Effector CD4-positive, alpha-beta T cell (primary cell): ENCODE results near the gene TANC1.

ENCODE experiments used
- DNase-seq: peaks from one replicate; pipeline ENCODE4 v3.0.0-alpha.2; 2020

Gene TANC1

DNA sequence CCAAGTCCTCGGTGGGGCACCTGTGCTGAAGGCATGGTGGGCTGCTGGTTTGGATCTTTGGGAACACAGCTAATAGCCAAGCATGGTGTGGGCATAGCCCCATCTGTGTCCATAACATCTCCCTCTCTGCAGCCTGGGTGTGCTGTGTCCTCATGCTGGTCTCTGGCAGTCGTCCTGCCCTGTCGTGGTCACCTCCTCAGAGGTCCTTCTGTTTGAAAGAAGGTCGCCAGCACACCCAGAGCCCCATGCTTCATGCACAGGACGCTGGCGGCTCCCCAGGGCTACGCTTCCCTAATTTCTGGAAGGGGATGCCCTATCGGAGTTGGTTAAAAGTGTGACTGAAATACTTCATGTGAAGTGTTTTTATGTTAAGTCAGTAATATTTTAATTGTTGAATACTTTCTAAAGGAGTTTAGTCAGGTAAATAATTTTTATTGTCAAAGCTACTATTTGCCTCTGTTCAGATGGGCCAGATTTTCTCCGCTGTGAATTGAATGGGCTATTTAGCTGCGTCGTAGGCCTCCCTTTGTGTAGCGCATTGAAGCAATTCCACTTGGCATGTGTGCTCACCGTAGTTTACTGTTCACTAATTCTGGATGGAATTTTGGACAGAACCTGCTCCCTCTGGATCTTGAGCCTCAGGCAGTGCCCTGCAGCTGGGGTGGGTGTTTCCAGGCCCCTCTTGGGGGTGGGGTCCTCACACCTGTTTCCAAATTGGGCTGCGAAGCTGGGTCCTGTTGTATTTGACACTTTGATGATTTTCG lies 236.1 kb downstream of the TANC1 start:
- DNase-seq: no peak

DNA sequence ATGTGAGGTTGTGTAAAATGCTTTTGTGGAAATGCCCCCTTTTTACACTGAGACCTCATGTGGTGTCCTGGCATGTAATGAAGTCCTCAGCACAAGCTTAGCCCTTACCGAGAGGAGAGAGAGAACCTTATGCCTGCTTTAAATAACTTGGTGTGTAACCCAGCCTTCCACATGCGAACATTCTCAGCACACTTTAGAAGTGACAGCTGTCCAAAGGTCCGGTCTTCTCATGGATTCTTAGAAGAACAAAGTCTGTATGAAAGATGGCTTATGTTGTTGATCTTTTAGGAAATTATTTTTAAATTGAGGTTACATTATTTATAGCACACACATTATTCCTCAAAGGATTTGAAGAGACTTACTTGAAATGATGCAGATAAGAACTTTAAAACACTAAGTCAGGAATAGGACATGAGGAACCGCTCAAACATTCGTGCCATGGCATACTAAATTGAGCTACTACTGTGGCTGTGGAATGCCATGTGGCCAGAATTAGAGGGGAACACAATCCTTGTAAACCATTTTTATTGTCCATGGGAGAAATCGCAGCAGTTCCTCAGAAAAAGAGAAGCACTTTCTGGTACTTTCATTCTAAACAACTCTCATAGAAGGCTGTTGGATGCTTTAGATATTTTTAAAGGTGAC lies 238.4 kb downstream of the TANC1 start:
- no peak for DNase-seq

DNA sequence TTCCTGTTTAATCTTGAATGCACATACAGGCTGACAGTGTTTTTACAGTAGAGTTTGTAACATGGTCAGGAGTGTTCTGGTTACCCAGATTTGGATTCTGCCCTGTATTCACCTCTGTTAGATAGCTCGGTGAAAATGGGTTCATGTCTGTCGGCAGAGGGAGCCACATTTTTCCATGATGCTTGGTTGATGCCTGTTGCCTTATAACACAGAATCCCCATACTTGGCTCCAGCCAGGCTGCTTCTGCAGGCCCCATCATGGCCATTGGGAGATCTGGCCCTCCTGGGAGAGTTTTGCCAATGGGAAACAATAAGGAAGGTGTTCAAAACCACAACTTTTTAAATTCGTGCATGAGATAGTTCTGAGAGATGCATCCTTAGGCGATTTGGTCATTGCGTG lies 240.0 kb downstream of the TANC1 start:
- DNase-seq: no peak

DNA sequence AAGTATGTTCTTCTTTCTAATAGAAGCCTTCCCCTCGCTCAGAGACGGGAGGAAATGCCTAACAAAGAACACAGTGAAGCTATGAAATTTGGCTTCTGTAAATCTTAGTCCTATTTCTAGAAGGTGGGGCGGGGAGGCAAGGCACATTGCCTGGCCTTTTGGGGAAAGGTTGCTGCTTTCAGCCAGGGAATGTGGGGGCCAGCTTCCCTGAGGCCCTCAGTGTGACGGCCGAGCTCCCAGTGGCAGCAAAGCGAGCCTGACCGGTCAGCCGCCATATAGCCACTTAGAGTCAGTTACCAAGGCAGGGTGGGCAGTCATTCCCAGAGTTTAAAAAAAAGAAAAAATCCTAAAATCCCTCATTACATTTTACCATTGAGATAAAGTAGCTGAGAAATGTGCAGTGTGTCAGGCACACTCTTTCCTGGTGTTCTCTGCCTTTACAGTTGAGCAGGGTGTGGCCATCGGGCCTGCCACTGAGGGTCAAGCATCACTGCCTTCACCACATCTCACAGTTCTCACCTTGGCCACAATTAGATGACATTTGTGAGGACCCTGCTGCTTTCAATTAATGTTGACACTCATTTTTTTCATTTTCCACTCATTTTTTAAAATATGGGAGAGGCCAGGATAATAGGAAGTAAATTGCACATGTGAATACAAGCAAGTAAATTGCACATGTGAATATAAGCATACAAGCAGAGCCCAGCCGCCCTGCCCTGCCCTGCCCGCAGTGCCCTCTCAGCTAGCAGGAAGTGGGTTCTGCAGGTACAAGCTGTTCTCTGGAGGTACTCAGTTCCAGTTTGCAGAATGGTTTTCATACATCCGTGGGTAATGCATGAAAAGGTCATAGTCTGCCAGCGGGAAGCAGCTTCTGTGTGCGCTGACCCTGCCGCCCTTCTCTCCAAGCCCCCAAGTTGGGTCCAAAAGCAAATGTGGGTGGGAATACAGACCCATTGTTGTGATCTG lies 241.2 kb downstream of the TANC1 start:
- no peak for DNase-seq

DNA sequence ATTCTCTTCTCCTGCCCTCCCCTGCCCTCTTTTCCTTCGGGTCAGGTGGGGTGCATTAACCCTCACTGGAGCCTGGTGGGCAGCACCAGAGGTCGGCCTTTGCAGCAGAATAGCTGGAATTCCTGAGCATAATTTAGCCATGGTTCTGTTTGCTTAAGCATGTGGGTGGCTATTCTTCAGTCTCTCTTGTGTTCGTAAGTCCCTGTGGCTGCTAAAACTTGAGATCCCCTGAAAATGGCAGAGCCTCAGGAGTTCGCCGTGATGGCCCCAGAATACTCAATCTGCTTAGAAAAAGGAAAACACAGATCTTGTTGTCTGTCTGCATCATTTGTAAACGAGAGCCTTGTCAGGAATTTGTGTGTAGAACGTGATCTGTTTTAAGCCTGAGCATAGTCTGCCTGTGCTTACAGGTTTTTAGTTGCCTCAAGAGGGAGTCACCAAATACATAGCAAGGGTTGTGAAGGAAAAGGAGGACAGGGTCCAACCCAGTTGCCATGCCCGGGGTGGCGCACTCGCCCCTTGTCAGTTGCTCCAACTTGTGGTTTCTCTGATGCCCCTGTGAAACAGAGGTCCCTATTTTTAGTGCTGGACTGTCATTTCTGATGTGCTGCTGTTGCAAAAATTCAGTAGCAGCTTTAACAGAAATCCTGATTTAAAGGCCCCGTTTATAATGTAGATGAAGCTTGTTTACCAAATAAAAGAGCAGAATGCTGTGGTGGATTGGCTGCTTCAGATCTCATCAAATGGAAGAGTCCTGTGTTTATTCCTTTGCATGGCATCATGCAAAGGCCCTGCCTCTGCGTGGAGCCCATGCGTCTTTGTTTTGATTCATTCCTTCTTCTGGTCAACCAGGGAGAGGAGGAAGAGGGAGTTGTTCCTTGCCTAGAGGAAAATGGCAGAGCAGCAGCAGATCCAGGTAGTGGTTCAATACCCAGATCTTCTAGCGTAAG lies 243.3 kb downstream of the TANC1 start:
- DNase-seq: no peak

DNA sequence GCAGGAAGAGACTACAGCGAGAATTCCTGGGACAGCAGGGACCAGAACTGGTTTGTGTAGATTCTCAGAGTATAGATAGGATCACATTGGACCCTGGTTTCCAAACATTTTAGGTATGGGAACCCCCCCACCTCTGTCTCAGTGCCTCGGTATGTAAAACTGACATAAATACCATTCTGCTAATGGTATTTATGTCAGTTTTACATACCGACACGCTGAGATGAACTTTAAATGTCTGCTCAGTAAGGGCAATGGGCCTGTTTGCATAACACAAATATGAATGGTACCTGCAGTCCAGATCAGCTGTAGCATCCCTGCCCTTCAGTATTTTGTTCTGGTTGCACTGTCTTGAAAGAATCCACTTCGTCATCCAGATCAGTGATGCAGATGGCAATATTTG lies 244.9 kb downstream of the TANC1 start:
- no peak for DNase-seq

DNA sequence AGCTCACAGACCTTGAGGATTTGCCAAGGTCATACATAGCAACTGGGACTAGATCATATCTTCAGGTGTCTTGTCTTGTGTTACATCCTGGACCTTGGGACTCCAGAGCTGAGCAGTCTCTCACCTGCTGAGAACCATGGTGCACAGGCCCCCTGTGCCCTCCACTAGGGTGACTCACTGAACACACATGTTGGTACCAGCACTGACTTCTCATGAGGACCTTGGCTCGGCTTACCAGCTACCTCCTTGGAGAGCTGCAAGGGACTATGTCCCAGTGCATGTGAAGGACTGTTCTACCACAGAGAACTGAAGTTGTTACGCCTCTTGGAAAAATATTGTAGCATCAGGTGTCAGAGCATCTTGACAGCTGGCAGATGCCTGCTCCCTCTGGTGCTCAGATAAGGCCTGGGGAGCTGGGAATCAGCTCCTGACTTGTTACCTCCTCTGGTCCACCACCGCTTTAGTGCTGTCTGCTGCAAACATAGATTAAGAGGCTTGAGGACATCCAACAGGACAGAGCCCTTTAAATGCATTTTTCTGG lies 246.0 kb downstream of the TANC1 start:
- DNase-seq: no peak

DNA sequence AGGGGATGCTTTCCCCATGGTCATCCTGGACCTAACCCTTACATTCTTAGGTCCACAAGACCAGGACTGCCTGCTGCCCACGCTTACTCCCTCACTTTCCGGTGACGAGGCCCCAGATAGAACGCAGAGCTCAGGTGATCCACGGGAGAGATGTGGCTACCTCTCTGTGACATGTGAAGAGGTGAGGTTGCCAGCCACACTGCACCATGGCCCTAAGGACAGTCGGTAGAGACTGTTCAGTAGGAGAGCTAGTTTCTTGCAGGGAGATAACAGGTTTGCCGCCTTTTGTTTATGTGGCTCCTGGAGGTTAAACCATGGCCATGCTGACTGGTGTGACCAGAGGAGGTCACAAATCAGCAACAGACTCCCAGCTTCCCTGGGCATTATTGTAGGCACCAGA lies 246.7 kb downstream of the TANC1 start:
- DNase-seq: no peak

DNA sequence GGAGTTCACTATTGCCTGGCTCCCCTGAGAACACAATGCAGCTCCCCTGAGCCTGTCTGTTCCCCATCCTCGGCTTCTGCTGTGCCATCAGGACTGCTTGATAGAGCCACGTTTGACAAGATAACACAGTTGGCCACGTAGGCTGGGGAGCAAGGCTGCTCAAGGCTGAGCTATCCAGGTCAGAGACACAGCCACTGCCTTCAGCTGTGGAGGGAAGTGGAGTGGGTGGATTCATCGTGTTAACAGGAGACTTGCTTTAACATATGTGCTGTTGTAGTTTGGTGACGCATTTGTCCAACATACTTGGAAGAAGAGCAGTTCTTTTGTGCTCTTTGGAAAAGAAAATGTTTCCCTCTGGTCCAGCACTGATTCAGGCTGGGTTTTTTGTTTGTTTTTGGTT lies 249.2 kb downstream of the TANC1 start:
- no peak for DNase-seq

DNA sequence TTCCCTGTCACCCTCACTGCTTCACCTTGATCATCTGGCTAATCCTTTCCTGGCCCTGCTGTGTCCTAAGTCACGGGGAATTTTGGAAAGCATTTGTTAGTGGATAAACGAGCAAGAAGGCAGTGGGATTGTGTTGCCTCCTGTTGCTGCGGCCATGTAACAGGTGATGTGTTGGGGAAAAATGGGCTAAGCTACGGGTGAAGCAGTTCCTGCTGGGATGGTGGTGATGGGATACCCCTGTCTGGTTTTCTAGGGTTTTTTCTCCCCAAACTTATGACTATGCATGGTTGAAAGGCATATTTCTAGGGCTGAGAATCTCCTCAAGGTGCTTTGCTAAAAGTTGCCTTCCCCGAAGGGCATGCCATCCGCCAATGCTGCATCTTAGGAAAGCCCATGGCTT lies 249.9 kb downstream of the TANC1 start:
- no peak for DNase-seq

DNA sequence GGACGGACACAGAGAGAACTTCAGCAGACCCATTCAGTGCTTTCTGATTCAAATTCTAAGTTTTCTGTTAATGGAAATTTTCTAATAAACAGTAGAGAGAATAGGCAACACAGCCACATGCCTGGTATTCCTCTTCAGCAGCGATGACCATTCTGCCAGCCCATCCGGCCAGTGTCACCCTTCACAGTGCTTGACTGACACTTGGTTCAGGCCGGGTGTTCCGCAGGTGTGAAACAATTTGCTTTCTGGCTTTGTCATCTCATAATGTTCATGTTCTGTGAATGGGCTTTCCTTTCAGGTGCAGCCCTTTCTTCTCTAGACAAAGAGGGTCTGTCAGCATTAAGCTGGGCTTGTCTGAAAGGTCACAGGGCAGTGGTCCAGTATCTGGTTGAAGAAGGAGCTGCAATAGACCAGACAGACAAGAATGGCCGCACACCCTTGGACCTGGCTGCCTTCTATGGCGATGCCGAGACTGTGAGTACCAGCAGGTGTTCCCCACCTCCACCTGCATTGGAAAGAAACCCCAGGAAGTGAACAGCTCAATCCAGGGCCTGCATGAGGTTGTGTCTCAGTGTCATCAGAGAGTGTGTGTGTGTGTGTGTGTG lies 251.1 kb downstream of the TANC1 start:
- DNase-seq: no peak

DNA sequence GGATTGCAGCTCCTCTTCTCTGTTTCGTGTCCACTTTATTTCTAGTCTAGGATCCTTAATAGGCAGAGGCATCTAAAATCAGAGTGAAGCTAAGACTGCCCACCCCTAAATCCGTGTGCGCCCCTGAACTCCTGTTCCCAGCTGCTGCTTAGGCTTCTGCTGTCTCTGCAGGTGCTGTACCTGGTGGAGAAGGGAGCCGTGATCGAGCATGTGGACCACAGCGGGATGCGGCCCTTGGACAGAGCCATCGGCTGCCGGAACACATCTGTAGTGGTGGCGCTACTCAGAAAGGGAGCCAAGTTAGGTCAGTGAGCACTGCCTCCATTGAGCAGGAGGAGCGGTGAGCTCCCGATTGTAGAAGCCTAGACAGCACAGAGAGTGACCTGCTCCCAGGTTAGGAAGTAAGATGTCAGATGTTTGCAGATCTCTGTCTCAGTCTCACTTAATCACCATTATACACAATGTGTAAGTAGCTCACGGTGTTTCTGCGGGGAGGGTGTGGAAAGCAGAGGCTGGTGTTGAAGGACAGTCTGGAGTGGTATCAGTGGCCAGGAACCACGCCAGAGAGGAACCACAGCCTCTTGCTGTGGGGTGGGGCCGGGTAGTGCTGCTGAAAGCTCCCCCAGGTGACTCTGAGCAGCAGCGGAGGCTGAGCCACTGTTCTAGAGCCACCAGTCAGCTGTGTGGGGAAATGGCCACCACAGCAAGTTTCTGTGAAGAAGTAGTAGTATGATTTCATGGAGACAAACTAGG lies 255.8 kb downstream of the TANC1 start:
- no peak for DNase-seq

DNA sequence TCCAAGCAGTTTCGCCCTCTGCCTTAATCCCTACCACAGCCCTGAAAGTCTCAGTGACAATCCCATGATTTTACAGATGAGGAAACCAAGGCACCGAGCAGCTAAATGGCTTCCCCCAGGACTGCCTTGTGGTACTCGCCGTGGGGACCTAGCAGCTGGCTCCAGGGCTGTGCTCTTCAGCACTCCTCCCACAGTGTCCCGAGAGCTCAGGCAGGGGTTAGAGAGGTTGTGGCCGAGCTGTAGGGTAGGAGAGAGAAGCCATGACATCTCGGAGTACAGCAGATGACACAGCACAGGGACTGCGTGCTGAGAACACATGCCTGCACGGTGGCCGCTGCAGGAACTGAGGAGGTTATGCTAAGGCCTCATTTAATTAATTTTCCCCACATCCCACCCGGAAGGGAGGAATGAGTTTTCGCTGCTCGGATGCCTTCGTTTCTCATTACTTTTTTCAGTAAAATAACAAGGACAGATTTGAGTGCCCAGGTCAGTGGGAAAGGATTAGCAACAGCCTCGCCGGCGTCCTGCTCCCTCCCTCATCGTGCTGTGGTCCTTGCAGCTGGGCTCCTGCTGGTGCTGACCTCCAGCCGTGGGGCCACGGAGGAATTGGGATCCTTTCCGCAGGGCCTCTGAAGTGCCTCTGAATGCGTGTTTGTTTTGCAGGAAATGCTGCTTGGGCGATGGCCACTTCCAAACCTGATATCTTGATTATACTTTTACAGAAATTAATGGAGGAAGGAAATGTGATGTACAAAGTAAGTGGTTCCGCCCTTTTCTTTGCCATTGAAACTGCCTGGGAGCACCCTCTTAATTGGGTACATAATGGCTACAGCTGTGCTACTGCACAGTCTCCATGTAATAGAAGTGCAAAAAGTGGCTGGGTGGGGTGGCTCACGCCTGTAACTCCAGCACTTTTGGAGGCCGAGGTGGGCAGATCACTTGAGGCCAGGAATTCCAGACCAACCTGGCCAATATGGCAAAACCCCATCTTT lies 256.9 kb downstream of the TANC1 start:
- no peak for DNase-seq

DNA sequence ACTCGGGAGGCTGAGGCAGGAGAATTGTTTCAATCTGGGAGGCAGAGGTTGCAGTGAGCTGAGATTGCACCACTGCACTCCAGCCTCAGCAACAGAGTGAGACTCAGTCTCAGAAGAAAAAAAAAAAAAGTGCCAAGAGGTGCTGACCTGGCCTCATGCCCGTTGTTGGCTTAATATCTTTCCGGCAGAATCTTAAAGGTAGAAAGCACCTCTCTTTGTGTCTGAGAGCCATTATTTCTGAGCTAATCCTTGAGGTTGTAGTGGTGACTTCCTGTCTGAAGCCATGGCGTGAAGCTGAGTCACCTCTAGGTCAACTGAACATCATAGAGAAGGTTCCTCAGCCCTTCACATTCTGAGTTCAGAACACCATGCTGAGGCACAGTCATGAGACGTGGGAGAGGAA lies 257.6 kb downstream of the TANC1 start:
- DNase-seq: no peak

DNA sequence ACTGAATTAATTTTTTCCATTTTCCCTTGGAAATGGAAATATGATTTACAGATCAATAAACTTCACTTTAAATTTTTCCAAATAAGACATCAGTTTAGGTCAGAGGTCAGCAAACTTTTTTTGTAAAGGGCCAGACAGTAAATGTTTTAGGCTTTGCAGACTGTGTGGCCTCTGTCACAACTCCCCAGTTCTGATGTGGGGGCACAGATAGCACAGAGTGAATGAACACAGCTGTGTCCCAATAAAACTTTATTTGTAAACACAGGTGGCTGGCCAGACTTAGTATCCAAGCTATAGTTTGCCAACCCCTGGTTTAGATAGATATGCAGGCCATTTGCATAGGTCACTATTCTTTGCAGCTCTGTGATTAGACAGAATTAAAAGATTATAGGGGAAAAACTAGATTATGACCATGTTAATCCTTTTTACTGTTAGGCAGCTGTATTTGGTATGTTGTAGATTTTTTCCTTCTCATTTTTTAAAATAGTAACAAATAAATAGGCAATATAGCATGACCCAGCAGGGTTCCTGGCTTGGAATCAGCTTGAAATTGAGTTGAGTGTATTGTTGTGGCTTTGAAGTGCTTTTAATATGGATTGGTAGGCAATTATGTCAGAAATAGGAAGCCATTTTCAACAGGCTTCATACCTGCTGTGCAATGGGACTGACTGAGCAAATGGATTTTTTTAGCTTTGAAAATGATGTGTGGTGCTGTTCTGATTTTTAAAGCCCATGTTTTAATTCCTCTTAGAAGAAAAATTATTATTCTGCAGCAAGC lies 258.4 kb downstream of the TANC1 start:
- no peak for DNase-seq

DNA sequence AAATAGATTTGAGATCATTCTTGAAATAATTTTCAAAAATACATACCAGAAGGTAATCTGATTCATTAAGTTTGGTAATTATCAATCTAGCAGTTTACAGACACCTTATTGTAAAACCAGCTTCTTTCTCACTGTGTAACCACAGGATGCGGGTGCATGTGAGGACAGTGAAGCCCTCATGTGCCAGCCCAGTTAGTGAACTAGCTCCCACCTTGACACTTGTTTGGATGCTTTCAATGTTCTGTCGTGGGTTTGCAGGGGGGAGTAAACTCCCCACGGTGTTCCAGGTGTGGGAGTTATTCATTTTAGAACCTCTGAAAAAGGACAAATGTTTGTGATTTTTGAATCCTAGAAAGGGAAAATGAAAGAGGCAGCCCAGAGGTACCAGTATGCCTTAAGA lies 259.0 kb downstream of the TANC1 start:
- no peak for DNase-seq

DNA sequence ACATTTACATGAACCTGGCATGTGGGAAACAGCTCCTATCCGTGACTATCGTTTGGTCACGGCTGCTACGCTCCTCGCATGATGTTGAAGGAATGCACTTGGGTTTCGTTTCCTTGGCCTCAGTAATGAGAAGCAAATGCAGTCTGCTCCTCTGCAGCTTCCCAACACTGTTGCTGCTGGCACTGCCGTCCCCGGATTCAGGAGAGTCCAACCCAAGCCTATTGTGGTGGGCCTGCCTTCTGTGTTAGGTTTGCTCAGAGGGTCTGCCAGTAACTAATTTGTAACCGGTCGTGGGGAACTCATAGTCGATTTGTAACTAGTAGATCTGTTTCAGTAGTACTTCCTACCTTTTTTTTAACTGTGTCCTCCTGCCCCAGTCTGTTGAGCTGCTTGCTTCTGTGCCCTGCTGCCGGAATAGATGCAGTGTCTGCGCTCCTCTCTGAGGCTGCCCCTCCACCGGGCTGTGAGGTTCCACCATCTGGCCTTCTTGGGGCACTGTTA lies 259.7 kb downstream of the TANC1 start:
- DNase-seq: no peak

DNA sequence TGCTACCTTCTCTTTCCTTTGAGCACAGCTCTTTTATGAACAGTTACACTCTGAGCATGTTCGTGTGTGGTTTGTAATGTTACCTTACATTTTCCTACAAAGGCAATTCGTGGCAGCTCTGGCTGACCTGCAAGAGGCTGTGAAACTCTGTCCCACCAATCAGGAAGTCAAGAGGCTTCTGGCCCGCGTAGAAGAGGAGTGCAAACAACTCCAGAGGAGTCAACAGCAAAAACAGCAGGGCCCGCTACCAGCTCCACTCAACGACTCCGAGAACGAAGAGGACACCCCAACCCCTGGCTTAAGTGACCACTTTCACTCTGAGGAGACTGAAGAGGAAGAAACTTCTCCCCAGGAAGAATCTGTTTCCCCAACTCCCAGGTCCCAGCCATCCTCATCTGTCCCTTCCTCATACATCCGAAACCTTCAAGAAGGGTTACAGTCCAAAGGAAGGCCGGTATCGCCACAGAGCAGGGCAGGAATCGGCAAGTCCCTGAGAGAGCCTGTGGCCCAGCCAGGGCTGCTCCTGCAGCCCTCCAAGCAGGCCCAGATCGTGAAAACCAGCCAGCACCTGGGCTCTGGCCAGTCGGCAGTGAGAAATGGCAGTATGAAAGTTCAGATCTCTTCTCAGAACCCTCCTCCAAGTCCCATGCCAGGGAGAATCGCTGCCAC lies 261.2 kb downstream of the TANC1 start:
- DNase-seq: no peak
